BJ (cell line): ENCODE data around the gene DNASE1L3. TPM values are rescaled to one million over a fixed set of nuclear protein-coding genes. Genes with fewer than 3 reads are reported as not detected.

Experiments used
- CTCF ChIA-PET: fragments of 350-600 bp; formaldehyde crosslinking; extraction: SDS; loops from one replicate; lab custom pipeline; 2021; ENCODE audit warnings: antibody characterized with exemption, inconsistent platforms; lab: Yijun Ruan, JAX
- POLR2A ChIA-PET: fragments of 300-600 bp; sonication (Branson Sonifier 250); formaldehyde crosslinking; extraction: SDS; loops from one replicate; lab custom pipeline; 2021; ENCODE audit warnings: antibody characterized with exemption; lab: Charles Lee
- DNase-seq: peaks from one replicate; pipeline ENCODE4 v3.0.0-alpha.2; 2011; ENCODE audit warnings: low read depth
- H3K27me3 ChIP-seq: 2 replicates; pipeline ENCODE4 v1.6.0; 2011; ENCODE audit warnings: low read length; ENCODE audit not compliant: control insufficient read depth, insufficient read depth
- H3K36me3 ChIP-seq: 2 replicates; pipeline ENCODE4 v1.5.1; 2011; ENCODE audit warnings: low read length; ENCODE audit not compliant: control insufficient read depth, insufficient read depth
- H3K4me3 ChIP-seq: 2 replicates; pipeline ENCODE4 v1.5.1; 2011; ENCODE audit warnings: low read depth, mild to moderate bottlenecking, control low read depth, low read length
- CTCF ChIP-seq: IDR thresholded peaks from 2 replicates; pipeline ENCODE4 v1.5.1; 2011; ENCODE audit warnings: low read depth, mild to moderate bottlenecking, control low read depth, inconsistent platforms, low read length, moderate library complexity; ENCODE audit not compliant: insufficient read depth
- polyA plus RNA-seq: library from polyadenylated mRNA; depleted of rRNA; stranded (reverse); fragments of >200 nt; gene quantifications from 2 replicates; pipeline ENCODE4 v1.2.3, GENCODE V29; 2011

The DNASE1L3 gene
- polyA plus RNA-seq, 1 experiment, result not detected

GRCh38 chr3:58155838-58156237, 54.9 kb downstream of the DNASE1L3 start:
- CTCF ChIA-PET, result interaction anchor here (3.9 kb wide), 1 partner anchor 11 kb away, joined by 26 read pairs; no protein-coding TSS in a partner anchor
- POLR2A ChIA-PET, result no interaction called here
- DNase-seq, result no peak
- no peak overlapping the region for H3K4me3 ChIP-seq
- no peaks in the 10 kb centered on the region for H3K27me3 ChIP-seq
- TF ChIP-seq CTCF, result no peak
- H3K36me3 ChIP-seq, result peaks cover 28% of the 10 kb centered on the region

- CTCF ChIA-PET, result interaction anchor here (1.9 kb wide), 1 partner anchor 13 kb away, joined by 6 read pairs; no protein-coding TSS in a partner anchor
- peaks cover 30% of the 10 kb centered on the region for H3K36me3 ChIP-seq
- H3K4me3 ChIP-seq, result no peak overlapping the region
- DNase-seq, result no peak
- H3K27me3 ChIP-seq, result no peaks in the 10 kb centered on the region
- no peak for TF ChIP-seq CTCF
- POLR2A ChIA-PET, result no interaction called here
Observed at GRCh38 chr3:58154626-58155449, 55.9 kb downstream of the DNASE1L3 start.

- CTCF ChIA-PET, result interaction anchor here (1.1 kb wide), 1 partner anchor 24 kb away, joined by 3 read pairs; no protein-coding TSS in a partner anchor
- POLR2A ChIA-PET, result no interaction called here
- H3K4me3 ChIP-seq, result no peak overlapping the region
- no peaks in the 10 kb centered on the region for H3K27me3 ChIP-seq
- H3K36me3 ChIP-seq, result peaks cover 41% of the 10 kb centered on the region
- no peak for TF ChIP-seq CTCF
- DNase-seq, result no peak
Observed at GRCh38 chr3:58153371-58153770, 57.4 kb downstream of the DNASE1L3 start.

- Histone ChIP-seq H3K27me3 (no peaks in the 10 kb centered on the region), H3K4me3 (no peak overlapping the region), H3K36me3 (peaks cover 45% of the 10 kb centered on the region)
- ChIA-PET POLR2A (no interaction called here), CTCF (no interaction called here)
- TF ChIP-seq CTCF, result no peak
- DNase-seq, result no peak
Observed at GRCh38 chr3:58152225-58153015, 58.4 kb downstream of the DNASE1L3 start.

GRCh38 chr3:58151637-58152036, 59.1 kb downstream of the DNASE1L3 start:
- no peak overlapping the region for H3K4me3 ChIP-seq
- peaks cover 49% of the 10 kb centered on the region for H3K36me3 ChIP-seq
- POLR2A ChIA-PET, result no interaction called here
- no peaks in the 10 kb centered on the region for H3K27me3 ChIP-seq
- TF ChIP-seq CTCF, result no peak
- CTCF ChIA-PET, result interaction anchor here (1.2 kb wide), 1 partner anchor 26 kb away, joined by 3 read pairs; no protein-coding TSS in a partner anchor
- no peak for DNase-seq
